ENCODE data around the gene ERCC6L2. TPM values are rescaled to one million over a fixed set of nuclear protein-coding genes. Genes with fewer than 3 reads are reported as not detected.

ERCC6L2 gene
- total RNA-seq, 2 donors from 2014 or later = 25.2 to 30.4 TPM

DNA sequence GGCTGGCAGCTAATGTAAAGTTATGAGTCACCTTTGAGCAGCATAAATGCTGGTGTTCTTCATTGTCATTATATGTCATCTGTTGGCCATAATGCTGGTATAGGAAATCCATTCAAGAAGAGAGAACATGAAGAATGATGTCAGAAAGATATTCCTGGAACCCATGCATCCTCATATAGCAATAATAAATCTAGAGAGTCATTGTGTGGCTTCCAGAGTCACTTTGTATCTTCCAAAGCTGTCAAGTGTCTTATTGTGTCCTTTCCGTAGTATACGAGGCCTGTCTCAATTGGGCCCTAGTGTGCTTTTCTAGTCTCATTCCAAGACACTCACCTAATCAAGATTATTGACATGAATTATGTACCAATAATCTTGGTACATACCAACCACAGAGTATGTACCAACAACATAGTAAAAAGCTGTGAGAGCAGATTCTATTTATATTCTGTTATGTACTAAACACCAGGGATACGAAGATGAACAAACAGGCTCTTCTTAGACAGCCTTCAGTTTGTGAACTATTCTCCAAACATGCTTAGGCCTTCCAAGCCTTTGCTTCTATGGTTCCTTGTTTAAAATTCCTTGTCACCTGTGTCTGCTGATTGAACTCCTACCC is 110.1 kb downstream of the ERCC6L2 start:
- Mint-ChIP-seq H3K4me3 (no peak overlapping the region), H3K9me3 (no peaks in the 10 kb centered on the region), H3K4me1 (ENCODE audit: low read depth in 2 of 2) (peaks cover 17 to 18% of the 10 kb centered on the region in 2 donors), H3K36me3 (peaks cover 19% of the 10 kb centered on the region), H3K27ac (peak overlapping the region in 1 of 2 donors; percentile 7), H3K27me3 (no peaks in the 10 kb centered on the region)
- no peak for ATAC-seq
- no peak for DNase-seq (ENCODE audit: low spot score)

DNA sequence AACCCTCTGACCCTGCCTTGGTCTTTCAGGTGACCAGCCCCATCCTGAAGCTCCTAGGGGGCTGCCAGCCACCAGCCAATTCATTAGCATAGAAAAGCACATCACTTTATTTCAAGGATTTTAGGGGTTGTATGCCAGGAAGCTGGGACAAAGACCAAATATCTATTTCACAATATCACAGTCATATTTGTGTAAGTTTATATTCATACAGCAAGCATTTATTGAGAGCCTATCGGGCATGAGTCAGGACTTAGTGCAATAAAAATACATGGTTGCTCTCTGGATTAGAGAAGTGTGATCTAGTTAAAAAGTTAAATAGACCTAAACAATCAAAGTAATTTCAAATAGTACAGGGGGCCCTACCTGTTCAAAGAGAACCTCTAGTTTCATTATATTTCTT is 113.8 kb downstream of the ERCC6L2 start:
- Mint-ChIP-seq H3K27me3 (no peaks in the 10 kb centered on the region), H3K4me3 (no peak overlapping the region), H3K4me1 (ENCODE audit: low read depth in 2 of 2) (peaks cover 0 to 9% of the 10 kb centered on the region in 2 donors), H3K36me3 (peaks cover 16% of the 10 kb centered on the region), H3K27ac (peak overlapping the region in 1 of 2 donors; percentile 38), H3K9me3 (no peaks in the 10 kb centered on the region)
- DNase-seq (ENCODE audit: low spot score) (no peak), ATAC-seq (no peak)

DNA sequence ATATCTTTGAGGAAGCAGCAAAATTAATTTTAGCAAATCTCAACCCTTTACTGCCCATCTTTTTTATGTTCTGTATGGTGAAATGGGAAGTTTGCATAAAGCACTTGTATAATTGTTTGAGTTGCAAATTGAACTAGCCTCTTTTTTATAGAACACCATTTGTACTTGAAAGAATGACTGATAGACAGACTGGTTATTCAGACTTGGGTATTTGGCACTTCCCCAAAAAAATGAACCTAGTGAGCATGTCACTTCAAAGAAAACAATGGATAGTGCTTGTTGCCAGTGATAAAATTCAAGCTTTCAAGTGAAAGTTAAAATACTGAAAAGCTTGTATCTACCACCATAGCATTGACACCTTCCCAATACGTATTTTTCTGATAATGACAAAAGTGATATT is 115.8 kb downstream of the ERCC6L2 start:
- Mint-ChIP-seq H3K4me3 (no peak overlapping the region), H3K36me3 (peaks cover 4% of the 10 kb centered on the region), H3K9me3 (no peaks in the 10 kb centered on the region), H3K27ac (no peak overlapping the region), H3K27me3 (no peaks in the 10 kb centered on the region), H3K4me1 (ENCODE audit: low read depth in 2 of 2) (peaks cover 5 to 12% of the 10 kb centered on the region in 2 donors)
- ATAC-seq = no peak
- DNase-seq (ENCODE audit: low spot score) = no peak

DNA sequence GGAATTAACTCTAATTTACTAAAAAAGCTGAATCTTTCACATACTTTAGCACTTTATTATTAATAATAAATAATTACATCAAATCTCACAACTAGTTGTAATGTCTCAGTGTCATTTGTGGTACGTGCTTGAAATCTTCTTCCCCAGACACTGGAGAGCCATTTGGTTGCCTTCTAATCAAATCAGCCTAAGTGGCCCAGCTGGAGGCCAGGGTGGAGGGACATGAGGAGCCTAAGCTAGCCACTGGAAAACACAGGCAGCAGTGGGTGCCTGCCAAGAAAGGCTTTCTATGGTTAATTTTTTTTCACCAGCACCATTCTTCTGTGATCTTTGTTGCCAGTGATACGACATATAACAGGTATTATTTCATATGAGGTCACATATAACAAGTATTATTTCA is 117.0 kb downstream of the ERCC6L2 start:
- no peak overlapping the region for H3K27ac Mint-ChIP-seq
- DNase-seq (ENCODE audit: low spot score) (no peak), ATAC-seq (no peak)
- peaks cover 5 to 12% of the 10 kb centered on the region in 2 donors for H3K4me1 Mint-ChIP-seq (ENCODE audit: low read depth in 2 of 2)
- no peaks in the 10 kb centered on the region for H3K27me3 Mint-ChIP-seq
- no peak overlapping the region for H3K4me3 Mint-ChIP-seq
- no peaks in the 10 kb centered on the region for H3K9me3 Mint-ChIP-seq
- peaks cover 4% of the 10 kb centered on the region for H3K36me3 Mint-ChIP-seq

DNA sequence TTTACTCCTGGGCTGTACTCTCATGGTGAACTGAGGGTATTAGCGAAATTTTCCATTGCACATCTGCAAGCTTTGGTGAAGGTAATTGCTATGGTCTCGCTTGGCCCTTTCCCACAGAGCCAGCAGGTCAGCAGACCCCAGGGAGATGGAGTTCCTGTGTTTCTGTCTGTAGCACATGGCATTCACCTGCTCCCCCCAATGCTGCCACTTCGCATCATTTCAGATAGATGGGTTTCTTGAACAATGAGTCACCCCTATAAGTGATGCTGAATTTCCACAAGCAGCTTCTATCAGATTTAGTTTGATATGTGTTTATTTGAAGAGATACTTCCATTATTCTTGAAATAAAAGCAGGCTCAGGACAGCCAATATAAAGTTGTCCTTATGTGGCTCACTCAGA is 117.8 kb downstream of the ERCC6L2 start:
- Mint-ChIP-seq H3K9me3 (no peaks in the 10 kb centered on the region), H3K27ac (no peak overlapping the region), H3K4me1 (ENCODE audit: low read depth in 2 of 2) (peaks cover 5 to 12% of the 10 kb centered on the region in 2 donors), H3K4me3 (no peak overlapping the region), H3K27me3 (no peaks in the 10 kb centered on the region), H3K36me3 (peaks cover 4% of the 10 kb centered on the region)
- DNase-seq (ENCODE audit: low spot score) (no peak), ATAC-seq (no peak)

DNA sequence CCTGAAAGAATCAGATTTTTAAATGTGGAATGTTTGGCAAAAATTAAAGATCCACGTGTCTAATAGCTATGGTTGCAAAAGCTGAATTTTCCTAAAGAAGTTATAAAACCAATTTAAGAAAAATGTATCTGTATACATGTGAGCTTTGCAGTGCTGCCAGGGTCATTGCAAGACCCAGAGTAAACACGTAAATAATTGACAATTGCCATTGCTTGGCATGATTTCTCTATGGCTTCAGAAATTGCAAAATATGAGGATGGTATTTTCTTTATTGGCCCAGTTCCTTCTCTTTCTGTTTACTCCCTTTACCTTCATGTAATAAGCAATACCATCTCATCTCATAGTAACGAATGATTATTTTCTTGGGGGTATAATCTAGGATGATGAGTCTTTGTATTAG is 123.9 kb downstream of the ERCC6L2 start:
- Mint-ChIP-seq H3K4me3 (no peak overlapping the region), H3K36me3 (peaks cover 16% of the 10 kb centered on the region), H3K4me1 (ENCODE audit: low read depth in 2 of 2) (peaks cover 5% of the 10 kb centered on the region in 2 donors), H3K27ac (no peak overlapping the region), H3K27me3 (no peaks in the 10 kb centered on the region), H3K9me3 (no peaks in the 10 kb centered on the region)
- no peak for ATAC-seq
- DNase-seq (ENCODE audit: low spot score) = no peak

DNA sequence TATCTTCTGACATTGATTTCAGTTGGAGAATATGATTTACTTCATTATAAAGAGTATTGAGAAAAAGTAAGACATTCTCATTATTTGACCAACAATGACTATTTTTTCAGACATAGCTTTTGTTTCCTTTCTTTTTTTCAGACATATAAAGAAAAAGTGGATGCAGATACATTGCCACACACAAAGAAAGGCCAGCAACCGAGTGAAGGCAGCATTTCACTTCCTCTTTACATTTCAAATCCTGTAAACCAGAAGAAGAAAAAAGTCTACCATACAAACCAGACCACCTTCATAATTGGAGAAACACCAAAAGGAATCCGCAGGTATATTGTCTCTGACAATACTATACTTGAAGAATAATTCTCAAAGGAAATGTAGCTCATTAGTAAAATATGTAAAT is 128.9 kb downstream of the ERCC6L2 start:
- ATAC-seq = no peak
- Mint-ChIP-seq H3K36me3 (peaks cover 16% of the 10 kb centered on the region), H3K4me3 (no peak overlapping the region), H3K27ac (no peak overlapping the region), H3K4me1 (ENCODE audit: low read depth in 2 of 2) (peaks cover 14% of the 10 kb centered on the region in 2 donors), H3K27me3 (no peaks in the 10 kb centered on the region), H3K9me3 (no peaks in the 10 kb centered on the region)
- DNase-seq (ENCODE audit: low spot score) = no peak

DNA sequence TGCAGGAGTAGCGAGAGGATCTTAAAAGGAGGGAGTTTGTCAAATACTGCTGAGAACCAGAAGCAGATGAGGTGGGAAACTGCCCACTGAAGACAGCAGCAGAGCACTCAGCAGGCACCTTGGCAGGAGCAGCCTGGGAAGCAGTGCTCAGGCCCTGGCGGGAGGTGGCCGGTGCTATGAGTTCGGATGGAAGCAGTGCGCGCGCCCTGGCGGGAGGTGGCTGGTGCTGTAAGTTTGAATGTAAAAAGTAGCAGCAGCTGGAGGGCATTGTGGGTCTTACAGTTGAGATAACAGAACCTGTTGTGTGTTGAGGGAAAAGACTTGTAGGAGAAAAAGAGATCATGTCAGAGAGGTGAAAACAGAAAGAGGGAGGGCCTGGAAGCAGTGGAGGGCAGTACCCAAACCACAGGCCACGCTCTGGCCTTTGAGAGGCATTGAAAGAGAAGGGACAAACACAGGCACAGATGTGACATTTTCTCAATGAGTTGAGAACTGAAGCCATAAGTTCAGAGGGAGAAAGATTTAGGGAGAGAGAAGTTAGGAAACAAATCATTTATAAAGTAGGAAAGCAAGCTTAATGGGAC is 130.9 kb downstream of the ERCC6L2 start:
- Mint-ChIP-seq H3K36me3 (peaks cover 16% of the 10 kb centered on the region), H3K27me3 (no peaks in the 10 kb centered on the region), H3K4me1 (ENCODE audit: low read depth in 2 of 2) (peaks cover 28 to 34% of the 10 kb centered on the region in 2 donors), H3K9me3 (no peaks in the 10 kb centered on the region), H3K4me3 (no peak overlapping the region), H3K27ac (no peak overlapping the region)
- ATAC-seq (no peak), DNase-seq (ENCODE audit: low spot score) (no peak)

DNA sequence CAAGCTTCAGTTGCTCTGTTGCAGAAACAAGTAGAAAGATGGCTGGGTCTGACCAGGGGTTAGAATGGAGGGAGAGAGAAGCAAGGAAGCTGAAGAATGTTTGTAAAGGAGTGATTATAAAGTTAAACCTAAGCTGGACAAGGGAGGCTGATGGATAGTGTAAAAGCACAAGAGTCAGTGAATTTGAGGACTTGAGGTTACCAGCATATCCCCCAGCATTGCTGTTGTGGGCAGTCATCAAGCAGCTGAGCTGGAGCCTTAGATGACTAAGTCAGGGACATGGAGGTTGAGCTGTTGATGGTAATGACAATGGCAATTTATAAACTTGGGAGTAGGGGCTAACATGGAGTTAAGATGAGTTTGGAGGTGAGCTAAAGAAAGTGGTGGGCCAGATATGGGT is 131.5 kb downstream of the ERCC6L2 start:
- no peak for ATAC-seq
- DNase-seq (ENCODE audit: low spot score) = no peak
- Mint-ChIP-seq H3K27me3 (no peaks in the 10 kb centered on the region), H3K36me3 (peaks cover 16% of the 10 kb centered on the region), H3K9me3 (no peaks in the 10 kb centered on the region), H3K4me1 (ENCODE audit: low read depth in 2 of 2) (peaks cover 31 to 37% of the 10 kb centered on the region in 2 donors), H3K27ac (no peak overlapping the region), H3K4me3 (no peak overlapping the region)

DNA sequence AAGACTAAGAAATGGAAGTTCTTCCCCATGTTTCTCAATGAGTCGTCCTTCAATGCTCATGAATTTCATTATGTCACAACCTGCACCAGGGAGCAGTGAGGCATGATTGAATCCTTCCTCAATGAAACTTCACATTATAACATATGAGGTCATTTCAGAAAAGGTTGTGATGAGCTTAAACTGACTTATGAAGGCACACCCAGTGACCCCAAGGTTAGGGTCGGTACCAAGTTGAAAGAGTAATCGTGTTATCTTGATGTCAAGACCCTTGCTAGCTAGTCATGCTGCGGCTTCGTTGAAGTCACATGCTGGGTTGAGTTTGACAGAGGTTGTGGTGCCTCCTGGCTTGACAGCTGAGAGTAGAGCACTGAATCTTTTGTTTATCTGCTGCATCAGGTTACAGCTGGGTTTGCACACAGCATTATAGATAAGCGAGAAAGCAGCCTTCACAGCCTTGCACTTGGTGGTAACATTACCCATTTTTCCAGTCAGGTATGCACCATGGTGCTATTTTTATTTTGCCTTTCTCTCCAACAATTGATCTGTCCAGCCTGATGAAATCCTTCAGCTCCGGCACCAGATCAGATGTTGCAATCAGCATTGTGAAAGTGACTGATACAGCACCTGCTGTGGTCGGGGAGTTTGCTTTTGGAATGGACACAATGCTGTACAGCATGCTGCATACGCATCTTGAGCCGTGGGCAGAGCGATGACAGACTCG is 133.2 kb downstream of the ERCC6L2 start:
- Mint-ChIP-seq H3K27ac (peak overlapping the region; percentile 53 to 100), H3K4me1 (ENCODE audit: low read depth in 2 of 2) (peaks cover 31 to 37% of the 10 kb centered on the region in 2 donors), H3K36me3 (peaks cover under 1% of the 10 kb centered on the region), H3K9me3 (no peaks in the 10 kb centered on the region), H3K27me3 (no peaks in the 10 kb centered on the region), H3K4me3 (peak overlapping the region; percentile 54)
- DNase-seq (ENCODE audit: low spot score) (no peak), ATAC-seq (peak; percentile 66 to 84)

DNA sequence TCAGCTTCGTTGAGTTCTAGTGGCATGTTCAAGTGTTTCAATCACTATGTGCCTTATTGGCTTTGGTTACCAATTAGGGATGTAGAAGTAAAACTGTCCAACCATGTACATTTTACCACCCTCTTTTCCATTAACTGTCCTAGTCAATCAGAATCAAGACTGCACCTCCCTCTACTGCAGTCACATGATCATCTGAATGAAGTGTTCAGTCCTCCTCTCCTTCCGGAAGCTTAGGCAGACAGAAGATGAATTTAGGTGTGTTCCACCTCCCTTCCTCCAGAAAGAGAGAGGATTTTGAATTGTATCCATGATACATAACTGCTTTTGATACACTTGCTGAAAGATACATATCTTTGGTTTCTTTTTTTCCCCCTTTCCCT is 133.7 kb downstream of the ERCC6L2 start:
- Mint-ChIP-seq H3K36me3 (no peaks in the 10 kb centered on the region), H3K4me1 (ENCODE audit: low read depth in 2 of 2) (peaks cover 35 to 41% of the 10 kb centered on the region in 2 donors), H3K9me3 (no peaks in the 10 kb centered on the region), H3K4me3 (peak overlapping the region; percentile 54), H3K27ac (peak overlapping the region; percentile 53 to 100), H3K27me3 (no peaks in the 10 kb centered on the region)
- DNase-seq (ENCODE audit: low spot score) (no peak), ATAC-seq (no peak)

DNA sequence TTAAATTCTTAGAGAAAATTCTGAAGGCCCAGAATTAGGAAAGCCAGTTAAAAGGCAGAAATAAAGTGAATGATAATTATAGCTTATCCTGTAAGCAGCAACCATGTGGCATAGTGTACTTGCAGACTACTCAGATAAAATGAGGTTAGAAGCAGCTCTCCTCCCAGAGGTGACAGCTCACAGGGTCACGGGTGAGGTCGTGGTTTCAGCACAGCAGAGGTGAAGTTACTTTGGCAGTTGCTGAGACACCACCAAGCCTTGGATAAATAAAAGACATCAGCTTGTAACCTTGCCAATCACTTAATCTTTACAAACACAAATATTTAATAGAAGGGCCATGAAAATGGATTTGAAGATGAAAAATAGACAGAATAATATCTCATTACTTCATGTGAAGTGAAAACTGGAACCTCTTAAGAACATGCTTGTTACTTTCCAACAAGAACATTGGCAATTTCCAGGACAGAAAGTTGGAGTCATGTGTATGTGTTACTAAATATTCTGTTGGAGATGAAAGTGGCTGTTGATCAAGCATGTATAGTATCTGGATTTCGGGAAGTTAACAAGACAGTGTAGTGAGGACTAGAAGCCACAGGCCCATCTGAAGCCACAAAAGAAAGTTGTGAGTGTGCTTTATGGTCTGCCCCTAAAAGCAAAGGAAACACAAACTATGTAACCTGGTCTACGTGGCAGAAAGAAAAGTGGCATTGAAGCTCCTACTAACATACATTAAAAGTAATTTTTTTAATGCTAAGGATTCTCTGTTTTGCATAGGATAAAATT is 134.4 kb downstream of the ERCC6L2 start:
- Mint-ChIP-seq H3K27ac (peak overlapping the region; percentile 53 to 100), H3K4me3 (peak overlapping the region; percentile 54), H3K27me3 (no peaks in the 10 kb centered on the region), H3K4me1 (ENCODE audit: low read depth in 2 of 2) (peaks cover 40 to 46% of the 10 kb centered on the region in 2 donors), H3K36me3 (no peaks in the 10 kb centered on the region), H3K9me3 (no peaks in the 10 kb centered on the region)
- peak; percentile 85 to 94 for ATAC-seq
- DNase-seq (ENCODE audit: low spot score) = peak; percentile 78

DNA sequence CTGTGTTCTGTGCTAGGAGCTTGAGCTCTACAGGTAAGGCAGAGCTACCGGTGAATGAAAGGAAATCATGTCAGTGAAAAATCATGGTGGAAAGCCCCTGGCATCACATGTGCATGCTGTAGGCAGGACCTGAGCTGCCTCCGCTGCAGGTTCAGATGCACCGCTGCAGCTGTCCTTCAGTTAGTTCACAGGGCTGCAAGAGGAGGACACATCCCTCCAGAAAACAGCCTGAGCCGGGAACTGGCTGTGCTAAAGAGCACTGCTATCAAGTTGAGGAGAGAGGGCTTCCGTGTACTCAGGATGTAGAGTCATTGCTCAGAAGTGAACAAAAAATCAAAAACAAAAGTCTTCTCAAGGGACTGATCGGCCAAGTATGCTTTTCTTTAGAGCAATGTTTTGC is 138.6 kb downstream of the ERCC6L2 start:
- DNase-seq (ENCODE audit: low spot score) (no peak), ATAC-seq (peak in 1 of 2 donors; percentile 13)
- peak overlapping the region; percentile 72 for H3K4me3 Mint-ChIP-seq
- peak overlapping the region; percentile 90 to 100 for H3K27ac Mint-ChIP-seq
- peaks cover 52 to 68% of the 10 kb centered on the region in 2 donors for H3K4me1 Mint-ChIP-seq (ENCODE audit: low read depth in 2 of 2)
- no peaks in the 10 kb centered on the region for H3K9me3 Mint-ChIP-seq
- no peaks in the 10 kb centered on the region for H3K27me3 Mint-ChIP-seq
- no peaks in the 10 kb centered on the region for H3K36me3 Mint-ChIP-seq
